ENCODE measurements around the gene CNN3.

DNA sequence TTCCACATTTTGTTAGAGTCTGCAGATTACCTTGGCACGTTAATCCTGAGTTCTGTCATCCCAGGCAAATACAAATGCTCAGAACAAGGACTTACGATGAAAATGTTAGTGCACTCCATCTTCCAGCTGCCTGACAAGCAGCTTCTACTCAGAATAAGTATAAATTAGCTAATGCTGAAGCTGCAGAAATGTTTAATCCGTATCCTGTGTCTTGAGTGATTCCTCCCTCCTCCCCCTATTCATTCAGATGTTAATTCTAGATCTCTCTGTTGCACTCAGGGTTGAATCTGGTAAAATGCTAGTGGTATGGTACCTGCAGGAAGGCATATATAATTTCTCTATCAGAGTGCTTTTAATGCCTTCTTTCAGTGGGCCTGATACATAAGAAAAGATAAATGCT, 39.8 kb downstream of the CNN3 start:
- TF ChIP-seq, protein P1, sequence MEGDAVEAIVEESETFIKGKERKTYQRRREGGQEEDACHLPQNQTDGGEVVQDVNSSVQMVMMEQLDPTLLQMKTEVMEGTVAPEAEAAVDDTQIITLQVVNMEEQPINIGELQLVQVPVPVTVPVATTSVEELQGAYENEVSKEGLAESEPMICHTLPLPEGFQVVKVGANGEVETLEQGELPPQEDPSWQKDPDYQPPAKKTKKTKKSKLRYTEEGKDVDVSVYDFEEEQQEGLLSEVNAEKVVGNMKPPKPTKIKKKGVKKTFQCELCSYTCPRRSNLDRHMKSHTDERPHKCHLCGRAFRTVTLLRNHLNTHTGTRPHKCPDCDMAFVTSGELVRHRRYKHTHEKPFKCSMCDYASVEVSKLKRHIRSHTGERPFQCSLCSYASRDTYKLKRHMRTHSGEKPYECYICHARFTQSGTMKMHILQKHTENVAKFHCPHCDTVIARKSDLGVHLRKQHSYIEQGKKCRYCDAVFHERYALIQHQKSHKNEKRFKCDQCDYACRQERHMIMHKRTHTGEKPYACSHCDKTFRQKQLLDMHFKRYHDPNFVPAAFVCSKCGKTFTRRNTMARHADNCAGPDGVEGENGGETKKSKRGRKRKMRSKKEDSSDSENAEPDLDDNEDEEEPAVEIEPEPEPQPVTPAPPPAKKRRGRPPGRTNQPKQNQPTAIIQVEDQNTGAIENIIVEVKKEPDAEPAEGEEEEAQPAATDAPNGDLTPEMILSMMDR (conservative IDR thresholded peaks at IDR 0.05; ENCODE audit: low read depth, low read length) = no peak
- TF ChIP-seq SMC3 (IDR thresholded peaks at IDR 0.05; ENCODE audit: low read depth, low read length) = no peak
- TF ChIP-seq POLR2A (IDR thresholded peaks at IDR 0.05; ENCODE audit: low read depth, low read length) = no peak
- TF ChIP-seq RCOR1 (IDR thresholded peaks at IDR 0.05; ENCODE audit: insufficient replicate concordance, low read length) = no peak
- no peak for TF ChIP-seq MAFK (IDR thresholded peaks at IDR 0.05; ENCODE audit: low read depth, low read length)
- TF ChIP-seq RFX5 (IDR thresholded peaks at IDR 0.05; ENCODE audit: low read depth, low read length) = no peak
- no peak for TF ChIP-seq CHD1 (IDR thresholded peaks at IDR 0.05; ENCODE audit: low read depth, low read length)
- no peak for TF ChIP-seq CEBPB (IDR thresholded peaks at IDR 0.05; ENCODE audit: low read depth, low read length)
- TF ChIP-seq, protein P2, sequence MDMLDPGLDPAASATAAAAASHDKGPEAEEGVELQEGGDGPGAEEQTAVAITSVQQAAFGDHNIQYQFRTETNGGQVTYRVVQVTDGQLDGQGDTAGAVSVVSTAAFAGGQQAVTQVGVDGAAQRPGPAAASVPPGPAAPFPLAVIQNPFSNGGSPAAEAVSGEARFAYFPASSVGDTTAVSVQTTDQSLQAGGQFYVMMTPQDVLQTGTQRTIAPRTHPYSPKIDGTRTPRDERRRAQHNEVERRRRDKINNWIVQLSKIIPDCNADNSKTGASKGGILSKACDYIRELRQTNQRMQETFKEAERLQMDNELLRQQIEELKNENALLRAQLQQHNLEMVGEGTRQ (IDR thresholded peaks at IDR 0.05; ENCODE audit: low read depth, low read length) = no peak
- TF ChIP-seq BHLHE40 (IDR thresholded peaks at IDR 0.05; ENCODE audit: low read depth, low read length) = no peak
- no peak for TF ChIP-seq MXI1 (IDR thresholded peaks at IDR 0.05; ENCODE audit: borderline replicate concordance, low read depth, low read length)
- no peak for TF ChIP-seq NFE2L2 (IDR thresholded peaks at IDR 0.05; ENCODE audit: low read depth, low read length)
- no peak for TF ChIP-seq RAD21 (IDR thresholded peaks at IDR 0.05; ENCODE audit: low read length)
- TF ChIP-seq, protein P3, sequence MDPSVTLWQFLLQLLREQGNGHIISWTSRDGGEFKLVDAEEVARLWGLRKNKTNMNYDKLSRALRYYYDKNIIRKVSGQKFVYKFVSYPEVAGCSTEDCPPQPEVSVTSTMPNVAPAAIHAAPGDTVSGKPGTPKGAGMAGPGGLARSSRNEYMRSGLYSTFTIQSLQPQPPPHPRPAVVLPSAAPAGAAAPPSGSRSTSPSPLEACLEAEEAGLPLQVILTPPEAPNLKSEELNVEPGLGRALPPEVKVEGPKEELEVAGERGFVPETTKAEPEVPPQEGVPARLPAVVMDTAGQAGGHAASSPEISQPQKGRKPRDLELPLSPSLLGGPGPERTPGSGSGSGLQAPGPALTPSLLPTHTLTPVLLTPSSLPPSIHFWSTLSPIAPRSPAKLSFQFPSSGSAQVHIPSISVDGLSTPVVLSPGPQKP (IDR thresholded peaks at IDR 0.05; ENCODE audit: borderline replicate concordance, low read depth, low read length) = no peak

Data from IMR-90 (cell line).